ENCODE measurements around the gene CRYGN. TPM values are rescaled to one million over a fixed set of nuclear protein-coding genes. Genes with fewer than 3 reads are reported as not detected.

The CRYGN gene
- total and polyA plus RNA-seq, 2 experiments from 2014 or later, result not detected

- H3K79me2 ChIP-seq (ENCODE audit: insufficient read depth), result no peaks in the 10 kb centered on the region
- in situ Hi-C loops (cut with MboI), result no loop called here
- no peak for TF ChIP-seq EZH2 (IDR thresholded peaks at IDR 0.05; ENCODE audit: insufficient read depth, poor library complexity, severe bottlenecking)
- no peak for TF ChIP-seq EZH2phosphoT487 (IDR thresholded peaks at IDR 0.05; ENCODE audit: insufficient read depth, low read depth)
- no peak overlapping the region for H3K4me3 ChIP-seq
- no peak for DNase-seq
- no peak overlapping the region for H3K9ac ChIP-seq
- H2AFZ ChIP-seq, result no peak overlapping the region
- H3K27me3 ChIP-seq (replicated peaks; ENCODE audit: insufficient read depth), result no peaks in the 10 kb centered on the region; the same call in 1 of the 2 replicates
- H3K4me2 ChIP-seq (ENCODE audit: unreplicated experiment), result no peak overlapping the region
- WGBS, 2 experiments (ENCODE audit: low coverage in 1 of 2, low lambda C conversion rate in 2 of 2, missing lambda C conversion rate in 2 of 2), result 68 to 75% methylated on average over 13 of the region's 13 CpGs
- H3K27ac ChIP-seq, result no peak overlapping the region
- H3K9me3 ChIP-seq (ENCODE audit: low read depth), result no peaks in the 10 kb centered on the region
- H3K4me1 ChIP-seq (ENCODE audit: insufficient read depth), result no peaks in the 10 kb centered on the region
- no peaks in the 10 kb centered on the region for H3K36me3 ChIP-seq (ENCODE audit: low read depth)
- H4K20me1 ChIP-seq (ENCODE audit: insufficient read depth), result no peaks in the 10 kb centered on the region
- no peaks in the 10 kb centered on the region for H3K9me2 ChIP-seq (ENCODE audit: insufficient read depth)
- no peaks in the 10 kb centered on the region for H3F3A ChIP-seq (ENCODE audit: insufficient read depth)
Measured at GRCh38 chr7:151392426-151392825, 47.5 kb downstream of the CRYGN start.

- no peaks in the 10 kb centered on the region for H3K9me2 ChIP-seq (ENCODE audit: insufficient read depth)
- 54 to 64% methylated on average over 7 to 8 of the region's 8 CpGs for WGBS, 2 experiments (ENCODE audit: low coverage in 1 of 2, low lambda C conversion rate in 2 of 2, missing lambda C conversion rate in 2 of 2)
- H3F3A ChIP-seq (ENCODE audit: insufficient read depth), result no peaks in the 10 kb centered on the region
- no peak for DNase-seq
- H3K4me3 ChIP-seq, result no peak overlapping the region
- no peak overlapping the region for H3K27ac ChIP-seq
- H3K27me3 ChIP-seq (replicated peaks; ENCODE audit: insufficient read depth), result no peaks in the 10 kb centered on the region; the same call in 1 of the 2 replicates
- no peaks in the 10 kb centered on the region for H3K36me3 ChIP-seq (ENCODE audit: low read depth)
- no peaks in the 10 kb centered on the region for H3K9me3 ChIP-seq (ENCODE audit: low read depth)
- H3K4me2 ChIP-seq (ENCODE audit: unreplicated experiment), result no peak overlapping the region
- H3K9ac ChIP-seq, result no peak overlapping the region
- H2AFZ ChIP-seq, result no peak overlapping the region
- in situ Hi-C loops (cut with MboI), result no loop called here
- TF ChIP-seq EZH2phosphoT487 (IDR thresholded peaks at IDR 0.05; ENCODE audit: insufficient read depth, low read depth) (no peak), EZH2 (IDR thresholded peaks at IDR 0.05; ENCODE audit: insufficient read depth, poor library complexity, severe bottlenecking) (no peak)
- H3K4me1 ChIP-seq (ENCODE audit: insufficient read depth), result no peaks in the 10 kb centered on the region
- no peaks in the 10 kb centered on the region for H3K79me2 ChIP-seq (ENCODE audit: insufficient read depth)
- no peaks in the 10 kb centered on the region for H4K20me1 ChIP-seq (ENCODE audit: insufficient read depth)
Measured at GRCh38 chr7:151392002-151392401, 47.9 kb downstream of the CRYGN start.

GRCh38 chr7:151391358-151391730, 48.6 kb downstream of the CRYGN start:
- WGBS, 2 experiments (ENCODE audit: low coverage in 1 of 2, low lambda C conversion rate in 2 of 2, missing lambda C conversion rate in 2 of 2), result 75 to 81% methylated on average over 9 of the region's 9 CpGs
- H3K4me1 ChIP-seq (ENCODE audit: insufficient read depth), result no peaks in the 10 kb centered on the region
- H3K9me3 ChIP-seq (ENCODE audit: low read depth), result no peaks in the 10 kb centered on the region
- H2AFZ ChIP-seq, result no peak overlapping the region
- H3K79me2 ChIP-seq (ENCODE audit: insufficient read depth), result no peaks in the 10 kb centered on the region
- no peaks in the 10 kb centered on the region for H3F3A ChIP-seq (ENCODE audit: insufficient read depth)
- H3K27ac ChIP-seq, result no peak overlapping the region
- TF ChIP-seq EZH2phosphoT487 (IDR thresholded peaks at IDR 0.05; ENCODE audit: insufficient read depth, low read depth), result no peak
- no peak for TF ChIP-seq EZH2 (IDR thresholded peaks at IDR 0.05; ENCODE audit: insufficient read depth, poor library complexity, severe bottlenecking)
- no peaks in the 10 kb centered on the region; the same call in 1 of the 2 replicates for H3K27me3 ChIP-seq (replicated peaks; ENCODE audit: insufficient read depth)
- no peaks in the 10 kb centered on the region for H3K9me2 ChIP-seq (ENCODE audit: insufficient read depth)
- no peak for DNase-seq
- H3K9ac ChIP-seq, result no peak overlapping the region
- no peak overlapping the region for H3K4me3 ChIP-seq
- H4K20me1 ChIP-seq (ENCODE audit: insufficient read depth), result no peaks in the 10 kb centered on the region
- no peak overlapping the region for H3K4me2 ChIP-seq (ENCODE audit: unreplicated experiment)
- in situ Hi-C loops (cut with MboI), result no loop called here
- H3K36me3 ChIP-seq (ENCODE audit: low read depth), result no peaks in the 10 kb centered on the region

- Histone ChIP-seq H3K4me3 (no peak overlapping the region), H3K27me3 (replicated peaks; ENCODE audit: insufficient read depth) (no peaks in the 10 kb centered on the region; the same call in 1 of the 2 replicates), H4K20me1 (ENCODE audit: insufficient read depth) (no peaks in the 10 kb centered on the region), H3K9me3 (ENCODE audit: low read depth) (no peaks in the 10 kb centered on the region), H3K9me2 (ENCODE audit: insufficient read depth) (no peaks in the 10 kb centered on the region), H3K27ac (no peak overlapping the region), H3K9ac (no peak overlapping the region), H3K4me1 (ENCODE audit: insufficient read depth) (no peaks in the 10 kb centered on the region), H3K4me2 (ENCODE audit: unreplicated experiment) (no peak overlapping the region), H3K36me3 (ENCODE audit: low read depth) (no peaks in the 10 kb centered on the region), H3F3A (ENCODE audit: insufficient read depth) (no peaks in the 10 kb centered on the region), H3K79me2 (ENCODE audit: insufficient read depth) (no peaks in the 10 kb centered on the region), H2AFZ (no peak overlapping the region)
- 68 to 69% methylated on average over 22 to 25 of the region's 25 CpGs for WGBS, 2 experiments (ENCODE audit: low coverage in 1 of 2, low lambda C conversion rate in 2 of 2, missing lambda C conversion rate in 2 of 2)
- TF ChIP-seq EZH2 (IDR thresholded peaks at IDR 0.05; ENCODE audit: insufficient read depth, poor library complexity, severe bottlenecking) (no peak), EZH2phosphoT487 (IDR thresholded peaks at IDR 0.05; ENCODE audit: insufficient read depth, low read depth) (no peak)
- in situ Hi-C loops (cut with MboI), result no loop called here
- DNase-seq, result no peak
Measured at GRCh38 chr7:151390598-151391357, 49.2 kb downstream of the CRYGN start.

Measured in GM23248 (cell line).